Stimulated activated CD4-positive, alpha-beta T cell treated with anti-CD3 and anti-CD28 coated beads, Interleukin-1b, Interleukin-23, amount 100 ng/mL, for 48 hours (primary cell): ENCODE data around the gene ZG16B.
A peak's percentile ranks its signal among the peaks of the same experiment; 100 is the strongest.

Experiments
- DNase-seq: peaks from one replicate; pipeline ENCODE4 v3.0.0-alpha.2; 2020

The ZG16B gene

DNA sequence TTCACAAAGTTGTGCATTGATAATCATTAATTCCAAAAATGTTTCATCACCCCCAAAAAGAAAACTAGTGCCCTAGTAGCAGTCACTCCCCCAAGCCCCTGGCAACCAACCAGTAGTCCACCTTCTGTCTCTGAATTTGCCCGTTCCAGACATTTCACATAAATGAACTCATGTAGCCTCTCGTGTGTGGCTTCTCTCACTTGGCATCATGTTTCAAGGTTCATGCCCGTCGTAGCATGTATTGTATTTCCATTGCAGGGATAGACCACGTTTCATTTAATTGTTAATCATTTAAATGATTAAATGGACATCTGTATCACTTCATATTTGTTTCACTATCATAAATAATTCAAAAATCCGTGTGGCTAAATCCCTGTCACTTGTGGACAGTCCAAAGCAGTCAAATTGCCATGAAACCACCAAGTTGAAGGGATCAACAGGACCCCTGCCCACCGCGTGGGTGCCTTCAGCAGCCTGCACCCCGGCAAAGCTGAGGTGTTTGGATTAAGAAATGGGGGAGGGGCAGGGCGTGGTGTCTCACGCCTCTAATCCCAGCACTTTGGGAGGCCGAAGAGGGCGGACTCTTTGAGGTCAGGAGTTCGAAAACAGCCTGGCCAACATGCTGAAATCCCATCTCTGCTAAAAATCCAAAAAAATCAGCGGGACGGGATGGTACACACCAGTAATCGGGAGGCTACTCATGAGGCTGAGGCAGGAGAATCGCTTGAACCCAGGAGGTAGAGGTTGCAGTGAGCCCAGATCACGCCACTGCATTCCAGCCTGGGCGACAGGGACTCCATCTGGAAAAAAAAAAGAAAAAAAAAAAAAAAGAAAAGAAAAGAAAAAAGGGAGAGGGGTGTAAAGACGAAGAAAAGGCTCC lies 44.2 kb downstream of the ZG16B start:
- no peak for DNase-seq

DNA sequence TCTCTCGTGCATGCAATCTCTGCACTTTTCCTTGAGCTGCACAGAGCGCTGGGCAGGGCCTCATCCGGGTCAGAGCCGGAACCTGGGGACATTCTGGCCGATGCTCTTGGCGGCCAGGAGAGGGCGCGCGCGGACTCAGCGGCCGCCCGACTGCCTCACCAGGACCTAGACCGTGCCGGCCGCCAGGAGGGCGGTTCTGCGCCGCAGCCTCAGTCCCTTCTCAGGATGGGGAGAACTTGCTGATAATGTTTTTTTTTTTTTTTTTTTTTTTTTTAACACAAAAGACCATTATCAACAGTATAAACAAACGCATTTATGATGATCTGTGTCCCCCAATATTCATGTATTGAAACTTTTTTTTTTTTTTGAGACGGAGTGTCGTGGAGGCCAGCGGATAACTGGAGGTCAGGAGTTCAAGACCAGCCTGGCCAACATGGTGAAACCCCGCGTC lies 44.8 kb downstream of the ZG16B start:
- peak; percentile 70 for DNase-seq

GRCh38 chr16:2879854-2880508 lies 49.9 kb downstream of the ZG16B start:
- DNase-seq, result no peak
